Measurements from ENCODE around the gene RNF38. TPM values are rescaled to one million over a fixed set of nuclear protein-coding genes. Genes with fewer than 3 reads are reported as not detected.

RNF38 gene
- total RNA-seq, 2 experiments from 2014 or later, result 88.1 to 104 TPM

GRCh38 chr9:36336131-36336907 lies 63.8 kb downstream of the RNF38 start:
- H3K9me3 ChIP-seq (ENCODE audit: control insufficient read depth in 1 of 2, insufficient read depth in 1 of 2, low read length in 2 of 2), result no peaks in the 10 kb centered on the region
- H3K36me3 Mint-ChIP-seq (ENCODE audit: low read depth), result peaks cover 63% of the 10 kb centered on the region
- H3K27ac Mint-ChIP-seq, result no peak overlapping the region
- ChIA-PET CTCF (interaction anchor here (1.1 kb wide), 1 partner anchor 8 kb away, joined by 3 read pairs; no protein-coding TSS in a partner anchor), POLR2A (interaction anchor here (1.0 kb wide), 1 partner anchor 78 kb away, joined by 3 read pairs; the partner anchor contains the start of gene GNE)
- H3K4me3 ChIP-seq (ENCODE audit: low read length), result no peak overlapping the region
- intact Hi-C loops (cut with DNase I, micrococcal nuclease), result no loop called here
- no peak overlapping the region for H3K4me3 Mint-ChIP-seq
- TF ChIP-seq, protein P1, sequence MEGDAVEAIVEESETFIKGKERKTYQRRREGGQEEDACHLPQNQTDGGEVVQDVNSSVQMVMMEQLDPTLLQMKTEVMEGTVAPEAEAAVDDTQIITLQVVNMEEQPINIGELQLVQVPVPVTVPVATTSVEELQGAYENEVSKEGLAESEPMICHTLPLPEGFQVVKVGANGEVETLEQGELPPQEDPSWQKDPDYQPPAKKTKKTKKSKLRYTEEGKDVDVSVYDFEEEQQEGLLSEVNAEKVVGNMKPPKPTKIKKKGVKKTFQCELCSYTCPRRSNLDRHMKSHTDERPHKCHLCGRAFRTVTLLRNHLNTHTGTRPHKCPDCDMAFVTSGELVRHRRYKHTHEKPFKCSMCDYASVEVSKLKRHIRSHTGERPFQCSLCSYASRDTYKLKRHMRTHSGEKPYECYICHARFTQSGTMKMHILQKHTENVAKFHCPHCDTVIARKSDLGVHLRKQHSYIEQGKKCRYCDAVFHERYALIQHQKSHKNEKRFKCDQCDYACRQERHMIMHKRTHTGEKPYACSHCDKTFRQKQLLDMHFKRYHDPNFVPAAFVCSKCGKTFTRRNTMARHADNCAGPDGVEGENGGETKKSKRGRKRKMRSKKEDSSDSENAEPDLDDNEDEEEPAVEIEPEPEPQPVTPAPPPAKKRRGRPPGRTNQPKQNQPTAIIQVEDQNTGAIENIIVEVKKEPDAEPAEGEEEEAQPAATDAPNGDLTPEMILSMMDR (IDR thresholded peaks at IDR 0.05), result no peak
- DNase-seq (no peak), ATAC-seq (ENCODE audit: poor library complexity) (no peak)
- H3K36me3 ChIP-seq (ENCODE audit: insufficient read depth, low read length), result peaks cover 46% of the 10 kb centered on the region
- no peaks in the 10 kb centered on the region for H3K27me3 Mint-ChIP-seq
- H3K9me3 Mint-ChIP-seq, result no peaks in the 10 kb centered on the region
- no peak overlapping the region for H3K27ac ChIP-seq (ENCODE audit: low read depth in 1 of 2, low read length in 2 of 2)
- H3K4me1 ChIP-seq (ENCODE audit: insufficient read depth, low read length), result no peaks in the 10 kb centered on the region
- no peaks in the 10 kb centered on the region for H3K4me1 Mint-ChIP-seq (ENCODE audit: low read depth)
- no peaks in the 10 kb centered on the region for H3K27me3 ChIP-seq (ENCODE audit: control insufficient read depth in 1 of 2, insufficient read depth in 2 of 2, low read length in 2 of 2)

DNA sequence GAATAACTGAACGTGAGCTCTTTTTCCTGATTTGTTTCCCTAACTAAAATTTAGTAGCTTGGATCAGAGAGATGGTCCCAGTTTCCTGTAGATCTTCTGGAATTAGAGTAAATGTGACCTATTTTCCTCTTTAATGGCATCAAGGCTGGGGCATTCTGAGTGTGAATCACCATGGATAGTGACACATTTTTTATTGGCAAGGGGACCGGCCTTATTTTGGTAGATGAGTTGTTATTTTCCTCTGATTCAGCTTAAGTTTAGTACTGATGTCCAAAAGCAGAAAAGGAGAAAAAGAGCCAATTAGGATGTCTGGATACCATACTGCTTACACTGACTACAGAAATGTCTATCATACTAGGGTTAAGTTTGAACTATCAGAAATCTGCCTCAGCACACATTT lies 68.1 kb downstream of the RNF38 start:
- Histone ChIP-seq H3K27ac (ENCODE audit: low read depth in 1 of 2, low read length in 2 of 2) (no peak overlapping the region), H3K9me3 (ENCODE audit: control insufficient read depth in 1 of 2, insufficient read depth in 1 of 2, low read length in 2 of 2) (no peaks in the 10 kb centered on the region), H3K36me3 (ENCODE audit: insufficient read depth, low read length) (peaks cover 5% of the 10 kb centered on the region), H3K4me3 (ENCODE audit: low read length) (no peak overlapping the region), H3K4me1 (ENCODE audit: insufficient read depth, low read length) (no peaks in the 10 kb centered on the region), H3K27me3 (ENCODE audit: control insufficient read depth in 1 of 2, insufficient read depth in 2 of 2, low read length in 2 of 2) (no peaks in the 10 kb centered on the region)
- no peak for DNase-seq
- ChIA-PET CTCF (interaction anchor here (1.0 kb wide), 1 partner anchor 12 kb away, joined by 3 read pairs; no protein-coding TSS in a partner anchor), POLR2A (interaction anchor here (0.6 kb wide), 1 partner anchor 8 kb away, joined by 3 read pairs; no protein-coding TSS in a partner anchor)
- no peaks in the 10 kb centered on the region for H3K9me3 Mint-ChIP-seq
- intact Hi-C loops (cut with DNase I, micrococcal nuclease), result no loop called here
- peaks cover 5% of the 10 kb centered on the region for H3K4me1 Mint-ChIP-seq (ENCODE audit: low read depth)
- peaks cover 21% of the 10 kb centered on the region for H3K36me3 Mint-ChIP-seq (ENCODE audit: low read depth)
- H3K27ac Mint-ChIP-seq, result peak overlapping the region; percentile 37
- no peaks in the 10 kb centered on the region for H3K27me3 Mint-ChIP-seq
- ATAC-seq (ENCODE audit: poor library complexity), result no peak
- TF ChIP-seq, protein P1 (IDR thresholded peaks at IDR 0.05), result no peak
- H3K4me3 Mint-ChIP-seq, result no peak overlapping the region

- H3K9me3 Mint-ChIP-seq, result no peaks in the 10 kb centered on the region
- Histone ChIP-seq H3K9me3 (ENCODE audit: control insufficient read depth in 1 of 2, insufficient read depth in 1 of 2, low read length in 2 of 2) (no peaks in the 10 kb centered on the region), H3K4me1 (ENCODE audit: insufficient read depth, low read length) (no peaks in the 10 kb centered on the region), H3K27me3 (ENCODE audit: control insufficient read depth in 1 of 2, insufficient read depth in 2 of 2, low read length in 2 of 2) (no peaks in the 10 kb centered on the region), H3K4me3 (ENCODE audit: low read length) (no peak overlapping the region), H3K36me3 (ENCODE audit: insufficient read depth, low read length) (no peaks in the 10 kb centered on the region), H3K27ac (ENCODE audit: low read depth in 1 of 2, low read length in 2 of 2) (no peak overlapping the region)
- intact Hi-C loops (cut with DNase I, micrococcal nuclease), result loop anchor here (1.0 to 2.0 kb wide), 3 partner anchors 81 to 139 kb away; partner anchors contain the start of gene CLTA (in 2 of the 2)
- H3K36me3 Mint-ChIP-seq (ENCODE audit: low read depth), result no peaks in the 10 kb centered on the region
- no peak overlapping the region for H3K27ac Mint-ChIP-seq
- no peak overlapping the region for H3K4me3 Mint-ChIP-seq
- peak in 11 of 14 experiments; percentile 3 to 82 (median 22) for DNase-seq
- TF ChIP-seq, protein P1 (IDR thresholded peaks at IDR 0.05), result peak; percentile 88
- H3K27me3 Mint-ChIP-seq, result no peaks in the 10 kb centered on the region
- ChIA-PET POLR2A (interaction anchor here (1.1 to 1.8 kb wide), 3 partner anchors 22 to 138 kb away, joined by 3 to 10 read pairs (median 5); partner anchors contain the start of genes CLTA and GNE), CTCF (interaction anchor here (0.6 to 2.0 kb wide), 14 partner anchors 8 to 230 kb away, joined by 3 to 23 read pairs (median 4); partner anchors contain the start of gene CLTA)
- ATAC-seq (ENCODE audit: poor library complexity), result peak; percentile 79
- H3K4me1 Mint-ChIP-seq (ENCODE audit: low read depth), result peaks cover 5% of the 10 kb centered on the region
These were observed 71.2 kb downstream of the RNF38 start for GRCh38 chr9:36328798-36329411.
